HG02798 (cell line): ENCODE measurements around the gene ZBTB16.

Experiments used
- ATAC-seq: cut with Tn5 transposase; IDR thresholded peaks from one replicate; pipeline ENCODE4 v1.9.1; 2021; ENCODE audit warnings: mild to moderate bottlenecking; ENCODE audit not compliant: unreplicated experiment, poor library complexity

Gene ZBTB16

GRCh38 chr11:114265122-114265878 lies 205.8 kb downstream of the ZBTB16 start:
- no peak for ATAC-seq

GRCh38 chr11:114269498-114269897 lies 210.0 kb downstream of the ZBTB16 start:
- no peak for ATAC-seq

DNA sequence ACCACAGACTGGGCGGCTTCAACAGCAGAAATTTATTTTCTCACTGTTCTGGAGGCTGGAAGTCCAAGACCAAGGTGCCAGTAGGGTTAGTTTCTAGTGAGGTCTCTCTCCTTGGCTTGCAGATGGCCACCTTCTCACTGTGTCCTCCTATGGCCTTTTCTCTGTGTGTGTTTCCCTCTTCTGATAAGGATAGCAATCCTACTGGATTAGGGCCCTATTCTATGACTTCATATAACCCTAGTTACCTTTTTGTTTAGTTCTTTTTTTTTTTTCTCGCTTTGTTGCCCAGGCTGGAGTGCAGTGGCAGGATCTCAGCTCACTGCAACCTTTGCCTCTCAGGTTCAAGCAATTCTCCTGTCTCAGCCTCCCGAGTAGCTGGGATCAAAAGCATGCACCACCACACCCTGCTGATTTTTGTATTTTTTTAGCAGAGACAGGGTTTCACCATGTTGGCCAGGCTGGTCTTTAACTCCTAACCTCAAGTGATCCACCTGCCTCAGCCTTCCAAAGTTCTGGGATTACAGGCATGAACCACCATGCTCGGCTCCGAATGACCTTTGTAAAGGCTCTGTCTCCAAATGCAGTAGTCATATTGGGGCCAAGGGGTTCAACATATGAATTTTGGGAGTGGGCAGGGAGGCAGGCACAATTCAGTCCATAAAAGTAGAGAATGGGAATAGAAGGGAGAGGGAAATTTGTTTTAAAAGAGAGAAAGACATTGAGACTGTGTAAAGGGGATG lies 211.2 kb downstream of the ZBTB16 start:
- ATAC-seq, result no peak

GRCh38 chr11:114271316-114271715 lies 211.8 kb downstream of the ZBTB16 start:
- ATAC-seq, result no peak

- ATAC-seq, result no peak
Observed at GRCh38 chr11:114272311-114272710, 212.8 kb downstream of the ZBTB16 start.

DNA sequence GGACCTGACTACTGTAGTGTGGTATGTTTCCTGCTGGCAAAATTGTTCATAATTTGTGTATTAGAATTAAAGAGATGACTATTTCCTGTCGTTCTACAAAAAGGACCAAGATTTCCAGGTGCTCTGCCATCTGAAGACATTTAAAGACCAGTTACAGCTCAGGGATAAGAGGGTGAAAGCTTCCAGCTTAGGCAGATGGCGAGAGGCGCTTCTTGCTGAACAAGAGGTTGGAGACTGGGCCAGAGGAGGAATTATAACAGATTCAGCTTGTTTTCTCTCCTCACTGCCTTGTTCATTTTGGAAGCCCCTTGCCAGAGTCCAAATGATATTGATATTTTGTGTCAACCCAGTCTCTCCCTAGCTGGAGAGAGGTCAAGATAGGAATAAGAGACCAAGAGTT lies 213.6 kb downstream of the ZBTB16 start:
- no peak for ATAC-seq

DNA sequence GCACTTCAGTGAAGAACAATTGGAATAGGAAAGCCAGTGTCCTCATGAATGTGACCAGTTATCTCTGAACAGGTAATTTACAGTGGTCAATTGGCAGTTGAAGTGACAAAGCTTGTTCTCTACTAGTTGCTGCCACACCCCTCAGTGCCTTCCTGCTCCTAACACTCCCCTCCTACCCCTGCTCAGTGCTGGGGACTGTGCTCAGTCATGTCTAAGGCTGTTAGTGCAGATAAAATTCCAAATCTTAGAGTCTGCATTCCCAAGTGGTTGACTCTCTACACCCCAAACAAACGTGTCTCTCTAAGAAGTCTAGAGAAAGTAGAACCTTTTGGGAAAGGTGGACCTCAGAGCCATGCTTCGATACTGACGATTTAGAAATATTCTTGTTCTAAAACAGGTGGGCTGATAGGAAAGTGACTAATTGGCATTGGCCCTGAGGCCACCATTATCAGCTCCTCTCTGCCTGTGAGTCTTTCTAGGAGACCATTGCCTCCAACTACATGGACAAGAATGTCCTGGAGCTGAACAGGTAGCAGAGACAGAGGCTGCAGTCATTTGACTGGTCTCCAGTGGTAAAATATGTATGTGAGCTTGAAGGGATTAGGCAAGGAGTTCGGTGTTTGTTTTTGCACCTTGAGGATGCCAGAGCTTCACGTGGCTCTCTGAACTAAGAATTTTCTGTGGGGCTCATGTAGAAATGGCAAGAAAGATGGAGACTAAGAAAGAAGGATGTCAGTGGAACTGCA lies 214.6 kb downstream of the ZBTB16 start:
- ATAC-seq, result no peak

GRCh38 chr11:114274637-114275036 lies 215.1 kb downstream of the ZBTB16 start:
- no peak for ATAC-seq

- no peak for ATAC-seq
Observed at GRCh38 chr11:114275280-114275679, 215.8 kb downstream of the ZBTB16 start.

- ATAC-seq, result no peak
Observed at GRCh38 chr11:114276077-114276476, 216.6 kb downstream of the ZBTB16 start.

DNA sequence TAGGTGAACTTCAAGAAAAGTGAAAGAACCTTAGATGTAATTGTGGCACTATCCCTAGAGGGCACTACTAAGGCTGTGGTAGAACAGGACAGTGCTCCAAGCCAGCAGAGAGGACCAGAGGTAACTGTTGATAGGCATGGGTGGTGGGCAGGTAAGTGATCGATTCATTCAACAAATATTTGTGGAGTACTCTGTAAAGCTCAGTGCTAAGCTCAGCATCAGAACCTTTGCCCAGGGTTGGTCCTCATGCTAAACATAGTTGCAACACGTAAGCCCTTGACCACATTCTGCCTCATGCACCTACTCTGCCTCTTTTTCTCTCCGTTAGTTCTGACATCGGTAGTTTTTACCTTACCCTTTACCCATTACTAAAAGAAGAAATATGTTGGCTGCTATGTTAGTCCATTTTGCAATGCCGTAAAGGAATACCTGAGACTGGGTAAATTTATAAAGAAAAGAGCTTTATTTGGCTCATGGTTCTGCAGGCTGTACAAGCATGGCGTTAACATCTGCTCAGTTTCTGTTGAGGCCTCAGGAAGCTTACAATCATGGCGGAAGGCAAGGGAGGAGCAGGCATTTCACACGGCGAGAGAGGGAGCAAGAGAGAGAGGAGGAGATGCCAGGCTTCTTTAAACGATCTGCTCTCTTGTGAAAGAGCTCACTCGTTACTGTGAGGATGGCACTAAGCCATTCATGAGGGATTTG lies 218.3 kb downstream of the ZBTB16 start:
- no peak for ATAC-seq

DNA sequence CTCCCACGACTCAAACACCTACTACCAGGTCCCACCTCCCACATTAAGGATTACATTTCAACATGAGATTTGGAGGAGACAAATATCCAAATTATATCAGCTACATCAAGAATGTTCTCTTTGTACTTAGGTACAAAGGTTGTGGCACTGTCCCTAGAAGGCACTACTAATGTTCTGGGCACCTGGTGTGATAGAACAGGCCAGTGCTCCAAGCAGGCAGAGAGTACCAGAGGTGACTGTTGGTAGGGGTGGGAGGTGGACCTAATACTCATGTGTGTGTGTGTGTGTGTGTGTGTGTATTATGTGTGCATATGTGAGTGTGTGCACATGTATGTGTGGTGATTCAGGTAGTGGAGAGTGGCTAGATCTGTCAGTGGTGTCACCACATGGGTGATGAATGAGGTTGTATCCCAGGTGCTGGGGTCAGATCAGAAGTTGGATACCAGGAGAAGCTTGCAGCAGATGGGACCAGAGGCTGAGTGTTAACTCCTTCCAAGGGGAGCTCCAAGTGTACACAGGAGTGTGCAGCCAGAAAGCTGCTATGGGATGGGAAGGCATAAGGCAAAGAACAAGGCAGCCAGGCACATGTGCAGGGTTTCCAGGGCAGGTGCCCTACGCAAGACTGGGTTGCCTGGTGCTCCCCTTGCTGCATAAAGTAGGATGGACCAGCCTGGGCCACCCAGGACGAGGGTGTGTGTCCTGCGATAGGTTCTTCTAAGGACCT lies 219.0 kb downstream of the ZBTB16 start:
- no peak for ATAC-seq

GRCh38 chr11:114279792-114280546 lies 220.5 kb downstream of the ZBTB16 start:
- ATAC-seq, result no peak

DNA sequence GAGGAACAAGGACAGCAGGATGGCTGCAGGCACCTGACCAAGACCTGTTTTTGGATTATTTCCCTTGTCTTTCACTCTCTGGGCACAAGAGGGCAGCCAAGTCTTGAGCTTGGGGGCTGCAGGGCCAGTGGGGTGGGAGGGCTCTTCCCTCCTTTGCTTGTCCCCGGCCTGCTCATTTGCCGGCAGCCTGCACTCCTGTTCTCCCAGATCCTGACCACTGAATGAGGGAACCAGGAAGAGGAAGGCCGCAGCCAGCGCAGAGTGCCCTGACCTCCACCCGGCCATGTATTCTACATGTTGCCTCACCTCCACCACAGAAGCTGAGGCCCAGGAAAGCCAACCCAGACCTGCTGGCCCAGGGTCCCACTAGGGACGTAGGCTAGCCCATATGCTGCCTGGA lies 221.2 kb downstream of the ZBTB16 start:
- ATAC-seq, result no peak

GRCh38 chr11:114281388-114281956 lies 222.0 kb downstream of the ZBTB16 start:
- ATAC-seq, result no peak

GRCh38 chr11:114282488-114282887 lies 223.0 kb downstream of the ZBTB16 start:
- no peak for ATAC-seq

GRCh38 chr11:114283422-114283821 lies 223.9 kb downstream of the ZBTB16 start:
- no peak for ATAC-seq

DNA sequence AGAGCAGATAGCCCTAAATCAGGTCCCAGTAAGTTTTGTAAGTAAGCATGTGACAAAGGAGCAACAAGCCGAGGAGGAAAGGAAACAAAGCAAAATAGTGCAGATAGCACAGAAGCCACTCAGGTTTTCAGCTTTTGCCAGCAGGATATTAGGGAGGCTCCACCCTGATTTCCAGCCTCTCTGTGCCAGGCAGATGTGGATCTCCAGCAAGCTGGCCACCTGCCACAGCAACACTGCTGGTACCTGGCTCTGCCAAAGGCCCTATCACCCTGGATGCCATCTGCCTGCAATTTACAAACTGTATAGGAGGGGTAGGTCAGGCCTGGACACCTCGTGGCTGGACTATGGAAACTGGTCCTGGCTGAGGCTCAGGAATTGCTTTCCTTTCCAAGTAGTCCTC lies 224.5 kb downstream of the ZBTB16 start:
- no peak for ATAC-seq

DNA sequence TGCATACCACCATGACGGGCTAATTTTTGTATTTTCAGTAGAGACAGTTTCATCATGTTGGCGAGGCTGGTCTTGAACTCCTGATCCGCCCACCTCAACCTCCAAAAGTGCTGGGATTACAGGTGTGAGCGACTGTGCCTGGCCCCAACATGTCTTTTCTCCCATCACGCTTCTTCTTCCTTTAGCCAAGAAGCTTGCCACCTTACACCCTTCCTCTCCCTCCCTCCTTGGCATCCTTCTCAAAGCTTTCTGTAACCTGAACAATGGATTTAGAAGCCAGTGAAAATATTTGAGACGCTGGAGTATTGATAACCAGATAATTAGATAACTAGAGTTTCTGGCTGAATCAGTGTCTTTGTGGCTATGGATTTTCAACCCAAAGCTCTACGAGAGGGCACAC lies 225.4 kb downstream of the ZBTB16 start:
- no peak for ATAC-seq
